GM12865 (cell line): ENCODE data around the gene IFNK.

Experiments
- DNase-seq: peaks from one replicate; pipeline ENCODE4 v3.0.0; 2010; ENCODE audit warnings: low read depth
- H3K4me3 ChIP-seq: 2 replicates; pipeline ENCODE4 v1.5.1; 2011; ENCODE audit warnings: mild to moderate bottlenecking, low read depth, low read length, control low read depth
- TF ChIP-seq, protein P1 (sequence below): IDR thresholded peaks from 2 replicates; pipeline ENCODE4 v1.5.1; 2011; ENCODE audit warnings: low read length, control low read depth, low read depth, inconsistent platforms; ENCODE audit not compliant: insufficient read depth; ENCODE audit errors: missing control alignments

IFNK gene

DNA sequence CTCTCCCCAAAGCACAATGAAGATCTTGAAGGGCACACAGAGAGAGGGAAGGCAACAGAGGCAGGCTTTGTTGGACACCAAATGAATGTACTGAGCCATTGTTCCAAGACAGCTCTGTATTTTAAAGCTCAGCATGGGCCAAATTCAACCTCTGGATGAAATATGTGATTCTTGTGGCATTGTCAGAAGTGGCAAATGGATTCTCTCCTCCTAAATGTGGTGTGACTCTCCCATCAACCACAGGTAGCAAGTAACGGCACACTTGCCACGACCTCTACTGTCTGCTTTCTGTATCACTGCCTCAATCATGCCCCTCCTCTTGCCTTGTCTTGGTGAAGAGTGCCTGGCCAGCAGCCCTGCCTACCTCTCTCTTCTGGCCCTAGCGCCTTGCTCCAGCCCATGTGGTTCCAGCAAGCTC lies 11.6 kb downstream of the IFNK start:
- DNase-seq = peak; percentile 63
- TF ChIP-seq, protein P1, sequence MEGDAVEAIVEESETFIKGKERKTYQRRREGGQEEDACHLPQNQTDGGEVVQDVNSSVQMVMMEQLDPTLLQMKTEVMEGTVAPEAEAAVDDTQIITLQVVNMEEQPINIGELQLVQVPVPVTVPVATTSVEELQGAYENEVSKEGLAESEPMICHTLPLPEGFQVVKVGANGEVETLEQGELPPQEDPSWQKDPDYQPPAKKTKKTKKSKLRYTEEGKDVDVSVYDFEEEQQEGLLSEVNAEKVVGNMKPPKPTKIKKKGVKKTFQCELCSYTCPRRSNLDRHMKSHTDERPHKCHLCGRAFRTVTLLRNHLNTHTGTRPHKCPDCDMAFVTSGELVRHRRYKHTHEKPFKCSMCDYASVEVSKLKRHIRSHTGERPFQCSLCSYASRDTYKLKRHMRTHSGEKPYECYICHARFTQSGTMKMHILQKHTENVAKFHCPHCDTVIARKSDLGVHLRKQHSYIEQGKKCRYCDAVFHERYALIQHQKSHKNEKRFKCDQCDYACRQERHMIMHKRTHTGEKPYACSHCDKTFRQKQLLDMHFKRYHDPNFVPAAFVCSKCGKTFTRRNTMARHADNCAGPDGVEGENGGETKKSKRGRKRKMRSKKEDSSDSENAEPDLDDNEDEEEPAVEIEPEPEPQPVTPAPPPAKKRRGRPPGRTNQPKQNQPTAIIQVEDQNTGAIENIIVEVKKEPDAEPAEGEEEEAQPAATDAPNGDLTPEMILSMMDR = peak; percentile 52
- no peak overlapping the region for H3K4me3 ChIP-seq

DNA sequence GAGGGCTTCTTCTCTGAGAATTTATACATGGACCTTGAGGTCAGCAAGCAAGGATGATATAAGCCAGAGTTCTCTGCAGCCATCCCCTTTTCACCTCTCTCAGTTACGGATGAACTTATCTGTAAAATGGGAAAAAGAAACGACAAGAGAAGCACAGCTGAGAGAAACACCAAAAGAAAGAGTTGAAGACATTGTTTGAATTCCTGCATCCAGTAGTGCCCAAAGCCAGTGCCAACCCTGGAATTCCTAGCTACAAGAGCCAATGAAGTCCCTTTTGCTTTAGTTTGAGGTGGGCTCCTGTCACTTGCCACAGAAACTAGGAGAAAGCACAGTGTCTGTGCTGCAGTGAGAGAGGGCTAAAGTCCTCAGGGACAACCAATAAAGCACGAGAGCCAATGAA lies 12.1 kb downstream of the IFNK start:
- TF ChIP-seq, protein P1 = no peak
- no peak overlapping the region for H3K4me3 ChIP-seq
- no peak for DNase-seq

DNA sequence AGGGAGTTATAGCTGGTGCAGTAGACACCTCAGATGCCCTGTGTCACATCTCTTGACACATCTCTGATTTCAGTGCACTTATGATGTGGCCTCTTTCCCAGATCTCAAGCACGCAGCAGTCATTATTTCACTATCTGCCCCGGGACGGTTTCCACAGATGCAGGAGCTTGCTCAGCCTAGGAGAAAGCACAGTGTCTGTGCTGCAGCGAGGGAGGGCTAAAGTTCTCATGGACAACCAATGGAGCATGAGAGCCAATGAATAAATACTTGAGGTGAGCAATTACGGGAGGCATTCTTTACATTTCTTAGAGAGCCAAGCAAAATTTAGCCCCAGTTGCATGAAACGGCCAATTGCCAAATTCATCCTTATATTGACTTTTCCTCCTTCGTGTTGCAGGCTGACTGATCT lies 12.9 kb downstream of the IFNK start:
- no peak overlapping the region for H3K4me3 ChIP-seq
- DNase-seq = no peak
- TF ChIP-seq, protein P1 = no peak

DNA sequence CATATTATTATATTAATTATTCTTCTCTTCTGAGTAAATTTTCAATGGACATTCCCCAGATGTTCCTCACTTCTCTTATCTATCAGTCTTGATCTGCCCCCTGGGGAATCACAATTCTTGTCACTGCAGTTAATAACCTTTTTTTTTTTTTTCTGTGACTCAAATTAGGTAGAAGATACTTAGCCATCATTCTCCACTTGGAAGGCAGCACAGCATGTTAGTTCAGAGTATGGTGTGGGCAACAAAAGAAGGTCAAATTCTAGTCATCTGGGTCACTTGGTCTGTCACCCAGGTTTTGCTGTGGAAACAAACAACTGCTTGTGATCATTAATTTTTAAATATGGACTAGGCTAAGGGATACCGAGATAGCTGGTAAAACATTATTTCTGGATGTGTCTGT lies 13.7 kb downstream of the IFNK start:
- no peak for DNase-seq
- H3K4me3 ChIP-seq = no peak overlapping the region
- TF ChIP-seq, protein P1 = no peak

DNA sequence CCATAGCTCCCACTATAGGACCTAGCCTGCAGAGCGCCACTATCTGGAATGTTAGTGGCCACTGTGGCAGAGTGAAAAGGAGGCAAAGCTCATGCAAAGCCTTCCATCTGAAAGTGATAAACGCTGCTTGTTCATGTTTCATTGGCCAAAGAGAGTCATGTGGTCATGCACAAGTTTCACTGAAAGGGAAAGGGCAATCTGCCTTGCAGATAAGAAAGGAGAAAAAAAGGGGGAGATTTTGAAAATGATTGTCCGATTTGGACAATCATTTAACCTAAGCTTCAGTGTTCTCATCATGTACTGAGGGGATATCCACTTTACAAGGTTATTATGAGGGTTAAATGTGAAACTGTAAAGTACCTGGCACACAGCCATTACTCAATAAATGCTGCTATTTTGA lies 14.6 kb downstream of the IFNK start:
- TF ChIP-seq, protein P1 = no peak
- H3K4me3 ChIP-seq = no peak overlapping the region
- DNase-seq = no peak

DNA sequence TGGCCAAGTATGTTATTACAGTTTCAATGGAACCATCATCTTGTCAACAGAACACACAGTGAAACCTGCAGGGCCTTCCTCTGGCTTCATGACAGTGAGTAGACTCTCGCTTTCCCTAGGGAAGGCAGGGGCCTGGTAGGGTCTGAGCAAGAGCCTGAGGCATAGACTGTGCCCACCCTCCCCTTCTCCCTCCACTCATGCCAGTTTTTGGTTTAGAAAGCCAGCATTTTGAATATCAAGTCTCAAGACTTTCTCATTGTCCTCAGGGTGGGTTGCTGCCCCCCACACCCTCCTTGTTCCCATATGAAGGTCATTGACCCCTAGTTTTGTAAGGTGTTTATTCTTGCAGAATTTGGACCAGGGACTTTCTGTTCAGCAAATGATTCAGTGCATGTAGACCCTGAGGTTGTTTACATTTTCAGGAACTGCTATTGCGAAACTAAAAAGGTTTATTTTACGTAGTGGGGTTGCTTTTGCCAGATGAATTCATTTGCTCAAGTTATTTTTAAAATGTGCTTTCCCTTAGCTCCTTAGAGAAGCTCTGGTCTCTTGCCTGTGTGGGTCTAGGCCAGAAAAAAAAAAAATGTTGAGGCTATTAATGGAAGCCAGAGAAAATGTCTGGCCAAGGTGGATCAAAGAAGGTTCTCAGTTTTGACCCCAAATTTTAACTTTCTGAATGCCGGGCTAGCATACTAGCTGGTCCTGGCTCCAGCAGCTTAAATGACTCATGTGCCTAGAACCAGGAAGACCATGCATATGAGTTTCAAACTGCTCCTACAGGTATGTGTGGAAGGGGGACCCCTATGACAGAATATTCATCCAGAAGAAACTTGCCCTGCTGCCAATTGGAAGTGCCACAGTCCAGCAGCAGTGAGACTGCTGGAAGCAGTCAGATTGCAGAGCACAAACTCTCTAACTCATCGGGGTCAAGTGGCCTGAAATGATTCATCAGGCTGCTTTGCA lies 15.7 kb downstream of the IFNK start:
- DNase-seq = peak; percentile 49
- H3K4me3 ChIP-seq = no peak overlapping the region
- TF ChIP-seq, protein P1 = no peak
